ENCODE measurements around the gene GLO1. TPM values are rescaled to one million over a fixed set of nuclear protein-coding genes. Genes with fewer than 3 reads are reported as not detected.
A peak's percentile ranks its signal among the peaks of the same experiment; 100 is the strongest.
"Not testable (repeated sequence)": the region's sequence is repeated elsewhere in the genome, so short reads cannot be mapped to it uniquely, and the experiment has no call there.

Gene GLO1
- total RNA-seq, 1 donor from 2014 or later, result 106 TPM

DNA sequence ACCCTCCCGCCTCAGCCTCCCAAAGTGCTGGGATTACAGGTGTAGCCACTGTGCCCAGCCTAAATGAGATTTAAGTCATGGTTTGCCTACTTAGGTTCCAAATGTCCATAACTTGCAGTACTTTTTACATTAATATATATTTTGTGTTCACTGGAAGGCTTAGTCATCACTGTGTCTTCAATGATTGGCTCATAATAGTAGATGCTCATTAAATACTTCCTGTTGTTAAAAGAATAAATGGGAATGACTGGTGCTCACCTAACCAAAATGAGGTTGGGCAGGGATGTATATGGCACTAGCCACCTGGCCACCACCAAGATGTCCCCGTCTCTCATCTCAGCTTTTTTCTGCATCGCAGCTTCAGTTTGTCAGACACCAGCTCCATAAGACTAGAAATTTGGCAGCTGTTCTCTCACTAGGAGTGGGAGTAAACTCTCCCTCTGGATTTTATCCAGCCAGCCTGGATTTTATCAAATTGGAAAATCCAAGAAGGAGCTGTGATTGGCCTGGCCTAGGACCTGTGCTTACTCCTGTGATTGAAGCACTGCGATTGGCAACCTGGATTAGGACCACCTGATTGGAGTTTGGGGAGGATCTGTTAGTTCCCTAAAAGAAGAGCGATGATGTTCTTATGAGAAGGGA, 1.1 kb upstream of the GLO1 start:
- DNase-seq, result no peak

DNA sequence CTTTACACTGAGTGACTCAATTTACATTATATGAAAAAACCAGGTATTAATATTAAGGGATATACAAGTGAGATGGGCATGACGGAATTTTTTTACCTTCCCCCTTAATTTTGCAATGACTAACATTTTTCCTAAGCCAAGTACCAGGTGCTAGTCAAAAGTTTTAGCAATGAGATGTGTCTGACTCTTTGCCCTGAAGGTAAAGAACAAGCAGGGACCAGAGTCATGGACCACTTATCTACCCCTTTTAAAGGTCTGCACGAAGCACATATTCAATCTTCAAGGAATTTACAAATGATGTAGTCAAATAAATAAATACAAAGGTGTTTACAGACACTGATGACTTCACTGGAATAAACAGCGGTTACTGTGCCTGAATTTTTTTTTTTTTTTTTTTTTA, 1.4 kb downstream of the GLO1 start:
- no peak for DNase-seq

- not testable (repeated sequence) for DNase-seq
Observed at GRCh38 chr6:38699702-38700101, 3.2 kb downstream of the GLO1 start.

DNA sequence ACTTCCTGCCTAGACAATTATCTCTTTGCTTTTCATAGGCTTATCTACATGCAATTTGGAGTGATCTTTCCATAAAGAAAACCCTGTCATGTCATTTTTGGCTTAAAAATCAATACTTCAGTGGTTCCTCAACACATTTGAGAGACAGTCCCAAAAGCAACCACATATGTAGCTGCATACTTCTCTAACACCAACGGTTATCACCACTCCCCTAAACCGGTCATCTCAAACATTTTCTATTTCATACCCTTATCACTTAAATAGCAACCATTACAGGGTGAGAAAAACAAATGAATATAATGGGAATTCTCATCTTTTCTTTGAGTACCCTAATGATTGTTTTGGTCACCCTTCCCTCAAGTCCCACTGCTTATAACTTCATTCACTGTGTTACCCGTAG, 5.1 kb downstream of the GLO1 start:
- no peak for DNase-seq

DNA sequence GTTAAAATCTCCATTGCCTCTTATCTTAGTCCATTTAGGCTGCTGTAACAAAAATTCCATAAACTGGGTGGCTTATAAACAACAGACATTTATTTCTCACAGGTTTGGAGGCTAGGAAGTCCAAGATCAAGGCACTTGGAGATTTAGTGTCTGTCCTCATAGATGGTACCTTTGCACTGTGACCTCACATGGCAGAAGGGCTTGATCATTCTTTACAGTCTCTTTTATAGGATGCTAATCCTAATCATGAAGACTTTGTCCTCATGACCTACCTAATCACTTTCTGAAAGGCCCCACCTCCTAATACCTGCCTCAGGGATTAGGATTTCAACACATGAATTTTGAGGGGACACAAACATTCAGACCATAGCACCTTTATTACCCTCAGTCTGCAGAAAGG, 6.6 kb downstream of the GLO1 start:
- no peak for DNase-seq

DNA sequence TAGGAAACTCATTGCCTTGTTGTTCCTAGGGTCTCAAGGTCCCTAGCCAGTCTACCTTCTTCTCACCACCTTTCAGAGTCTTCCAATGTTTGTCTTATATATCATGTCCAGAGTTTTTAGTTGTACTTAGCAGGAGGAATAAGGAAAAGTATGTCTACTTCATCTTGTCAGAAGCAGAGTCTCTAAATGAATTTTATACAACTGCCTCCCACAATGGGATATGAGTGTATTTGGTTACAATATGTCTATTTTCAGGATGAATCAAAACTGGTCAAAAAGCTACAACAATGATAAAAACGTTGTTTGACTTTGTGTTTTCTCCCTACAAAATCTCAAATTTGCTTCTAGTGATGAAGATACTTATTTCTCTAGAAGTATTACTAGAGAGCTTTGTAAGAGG, 7.0 kb downstream of the GLO1 start:
- DNase-seq, result no peak

- no peak for DNase-seq
Observed at GRCh38 chr6:38695227-38695900, 7.6 kb downstream of the GLO1 start.

DNA sequence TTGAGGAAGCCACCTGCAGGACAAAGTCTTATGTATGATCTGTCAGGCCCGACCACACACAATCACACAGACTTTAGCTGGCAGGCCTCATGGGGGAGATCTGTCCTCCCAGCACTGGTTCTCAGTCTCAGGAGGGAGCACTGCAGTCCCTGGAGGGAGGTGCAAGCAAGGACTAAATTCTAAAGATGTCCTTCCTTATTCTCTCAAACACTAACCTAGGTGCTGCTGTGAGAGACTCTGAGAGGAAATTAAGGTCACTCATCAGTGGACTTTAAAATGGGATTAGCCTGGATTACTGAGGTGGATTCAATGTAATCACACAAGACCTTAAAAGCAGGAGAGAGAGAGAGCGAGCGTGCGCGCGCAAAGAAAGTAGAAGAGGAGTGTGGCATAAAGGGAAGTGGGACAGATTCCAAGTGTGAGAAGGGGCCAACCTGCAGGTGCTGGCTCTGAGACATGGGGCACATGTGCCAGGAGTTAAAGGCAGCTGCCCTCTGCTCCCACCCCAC, 14.3 kb downstream of the GLO1 start:
- no peak for DNase-seq

GRCh38 chr6:38687549-38687948, 15.4 kb downstream of the GLO1 start:
- DNase-seq, result no peak

GRCh38 chr6:38687043-38687353, 15.9 kb downstream of the GLO1 start:
- DNase-seq, result no peak

DNA sequence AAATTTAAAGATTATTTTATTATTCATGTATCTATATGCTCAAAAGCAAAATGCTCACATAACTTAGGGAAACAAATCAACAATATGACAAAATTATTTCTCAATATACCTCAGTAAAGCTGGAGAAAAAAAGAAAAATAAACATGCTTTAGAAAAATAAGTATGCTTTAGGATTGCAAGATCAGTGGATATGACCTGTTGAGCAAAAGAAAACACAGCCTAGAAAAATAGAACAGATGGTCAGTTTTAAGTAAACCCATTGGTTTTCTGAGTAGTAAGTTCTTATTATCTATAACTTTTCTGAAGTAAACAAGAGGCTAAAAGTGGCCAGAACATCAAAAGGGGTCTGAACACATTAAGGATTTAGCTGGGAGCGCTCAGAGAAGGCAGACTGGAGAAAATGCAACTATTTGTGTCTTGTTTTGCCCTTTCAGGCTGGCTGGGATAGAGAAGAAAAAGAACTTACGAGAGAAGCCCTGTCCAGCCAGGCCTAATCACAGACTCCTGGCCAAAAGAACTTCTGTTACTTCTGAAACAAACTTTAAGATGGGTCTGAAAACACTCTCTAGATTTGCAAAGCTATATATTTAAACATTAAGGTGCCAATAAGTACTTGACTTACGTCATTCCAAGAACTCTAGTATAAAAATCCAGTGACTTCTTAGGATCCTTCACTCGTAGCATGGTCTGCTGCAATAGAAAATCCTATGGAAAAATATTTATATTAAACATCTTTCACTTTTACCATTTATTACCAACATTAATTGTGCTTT, 16.5 kb downstream of the GLO1 start:
- no peak for DNase-seq

DNA sequence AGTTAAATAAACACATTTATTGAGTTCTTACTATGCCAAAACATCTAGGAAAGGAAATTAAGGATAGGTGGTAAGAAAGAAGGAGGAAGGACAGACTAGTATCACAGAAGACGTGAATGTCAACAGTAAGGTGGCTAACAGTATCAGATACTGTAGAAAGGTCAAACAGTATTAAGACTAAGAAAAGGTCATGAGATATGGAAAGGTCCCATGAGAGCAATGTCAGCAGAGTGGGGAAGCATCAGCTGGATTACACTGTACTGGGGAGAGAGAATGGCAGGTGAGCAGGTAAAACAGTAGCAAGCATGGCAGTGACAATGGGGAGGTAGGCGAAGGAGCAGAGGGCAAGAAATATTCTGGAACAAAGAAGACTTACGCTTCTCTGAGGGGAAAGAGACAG, 18.0 kb downstream of the GLO1 start:
- no peak for DNase-seq

DNA sequence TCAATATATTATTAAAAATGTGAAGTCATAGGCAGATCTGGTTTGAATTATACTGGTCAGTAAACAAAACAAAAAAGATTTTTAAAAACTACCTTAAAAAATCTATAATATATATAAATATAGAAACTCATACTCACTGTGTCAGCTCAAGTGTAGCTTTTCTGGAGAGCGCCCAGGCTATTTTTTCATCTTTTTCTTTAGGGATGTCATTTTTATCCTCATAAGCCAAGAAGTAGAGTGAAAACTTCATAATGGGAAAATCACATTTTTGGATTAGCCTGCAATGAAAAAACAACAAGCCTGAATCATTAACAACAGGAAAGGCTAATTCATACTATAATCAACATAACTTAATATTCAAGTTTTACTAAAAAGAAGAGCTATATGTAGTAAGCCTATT, 18.7 kb downstream of the GLO1 start:
- DNase-seq, result no peak

DNA sequence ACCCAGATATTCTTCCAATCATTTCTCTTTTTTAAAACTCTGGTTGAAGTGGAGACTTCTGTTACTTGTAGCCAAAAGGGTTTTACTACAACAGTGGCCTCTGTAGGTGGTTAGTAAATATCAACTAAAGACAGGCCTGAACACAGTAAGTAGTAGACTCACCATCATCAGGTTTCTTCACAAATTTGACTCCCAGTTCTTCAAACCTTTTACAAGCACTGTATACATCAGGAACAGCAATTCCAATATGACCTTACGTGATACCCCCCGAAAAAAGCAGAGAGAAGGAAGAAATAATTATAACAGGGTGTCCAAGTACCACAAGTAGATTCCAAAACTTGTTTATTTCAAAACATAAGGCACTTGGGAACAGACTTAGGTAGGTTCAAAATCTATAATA, 21.1 kb downstream of the GLO1 start:
- no peak for DNase-seq

DNA sequence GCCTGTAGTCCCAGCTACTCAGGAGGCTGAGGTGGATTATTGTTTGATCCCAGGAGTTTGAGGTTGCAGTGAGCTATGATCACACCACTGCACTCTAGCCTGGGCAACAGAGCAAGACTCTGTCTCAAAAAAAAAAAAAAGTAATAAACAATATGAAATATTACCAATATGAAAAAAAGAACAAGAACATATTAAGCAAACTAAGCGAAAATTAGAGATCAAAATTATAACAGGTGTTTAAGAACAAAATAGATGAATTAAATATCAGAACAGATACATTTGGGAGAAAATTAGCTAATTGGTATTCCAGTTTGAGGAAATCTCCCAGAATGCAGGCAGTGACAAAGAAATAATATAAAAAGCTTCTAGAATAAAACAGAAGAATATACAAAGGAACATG, 23.3 kb downstream of the GLO1 start:
- no peak for DNase-seq

GRCh38 chr6:38678178-38678760, 24.7 kb downstream of the GLO1 start:
- DNase-seq, result no peak

DNA sequence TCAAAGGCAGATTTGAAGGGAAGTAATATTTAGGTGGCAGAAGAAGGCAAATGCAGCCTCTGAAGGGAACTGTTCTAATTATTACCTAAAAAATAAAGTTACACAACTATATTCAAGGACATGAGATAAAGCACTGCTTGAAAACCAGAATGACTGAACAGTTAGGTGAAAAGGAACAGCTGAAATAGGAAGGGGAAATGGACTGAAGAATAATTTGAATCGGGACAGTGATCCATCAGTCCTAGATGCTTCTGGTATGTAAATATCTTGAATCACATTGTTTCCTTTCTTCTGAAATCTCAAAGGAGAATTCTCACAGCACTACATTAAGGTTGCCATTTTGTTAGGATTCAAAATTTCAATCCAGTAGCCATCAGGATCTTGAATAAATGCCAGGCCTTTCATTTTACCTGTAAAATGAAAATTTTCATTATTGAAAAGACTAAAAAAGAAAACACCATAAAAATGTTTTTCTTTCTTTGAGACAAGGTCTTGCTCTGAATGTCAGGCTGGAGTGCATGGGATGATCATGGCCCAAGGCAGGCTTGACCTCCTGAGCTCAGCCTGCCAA, 25.9 kb downstream of the GLO1 start:
- DNase-seq, result no peak

GRCh38 chr6:38676236-38676973, 26.5 kb downstream of the GLO1 start:
- DNase-seq, result no peak

DNA sequence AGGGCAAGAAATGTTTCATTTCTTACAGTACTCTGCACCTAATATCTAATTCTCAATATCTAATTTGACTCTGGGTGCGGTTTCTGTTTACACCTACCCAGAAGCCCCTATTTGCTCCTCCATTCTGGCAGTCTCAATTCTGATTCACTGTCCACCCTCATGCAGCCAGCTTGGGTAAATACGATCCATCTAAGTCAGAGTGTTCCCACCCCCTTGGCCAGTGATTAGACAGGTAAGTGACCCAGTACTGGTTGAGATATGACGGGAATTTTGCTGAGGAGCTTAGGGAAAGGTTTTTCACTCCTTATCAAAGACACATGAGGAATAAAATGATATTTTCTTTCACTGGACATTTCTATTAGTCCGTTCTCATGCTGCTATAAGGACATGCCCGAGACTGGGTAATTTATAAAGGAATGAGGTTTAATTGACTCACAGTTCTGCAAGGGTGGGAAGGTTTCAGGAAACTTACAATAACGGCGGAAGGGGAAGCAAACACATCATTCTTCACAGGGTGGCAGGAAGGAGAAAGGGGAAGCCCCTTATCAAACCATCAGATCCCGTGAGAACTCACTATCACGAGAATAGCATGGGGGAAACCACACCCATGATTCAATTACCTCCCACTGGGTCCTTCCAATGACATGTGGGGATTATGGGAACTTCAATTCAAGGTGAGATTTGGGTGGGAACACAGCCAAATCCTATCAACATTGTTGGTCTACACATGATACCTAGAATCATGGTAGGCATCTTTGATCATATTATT, 29.4 kb downstream of the GLO1 start:
- peak; percentile 47 for DNase-seq

DNA sequence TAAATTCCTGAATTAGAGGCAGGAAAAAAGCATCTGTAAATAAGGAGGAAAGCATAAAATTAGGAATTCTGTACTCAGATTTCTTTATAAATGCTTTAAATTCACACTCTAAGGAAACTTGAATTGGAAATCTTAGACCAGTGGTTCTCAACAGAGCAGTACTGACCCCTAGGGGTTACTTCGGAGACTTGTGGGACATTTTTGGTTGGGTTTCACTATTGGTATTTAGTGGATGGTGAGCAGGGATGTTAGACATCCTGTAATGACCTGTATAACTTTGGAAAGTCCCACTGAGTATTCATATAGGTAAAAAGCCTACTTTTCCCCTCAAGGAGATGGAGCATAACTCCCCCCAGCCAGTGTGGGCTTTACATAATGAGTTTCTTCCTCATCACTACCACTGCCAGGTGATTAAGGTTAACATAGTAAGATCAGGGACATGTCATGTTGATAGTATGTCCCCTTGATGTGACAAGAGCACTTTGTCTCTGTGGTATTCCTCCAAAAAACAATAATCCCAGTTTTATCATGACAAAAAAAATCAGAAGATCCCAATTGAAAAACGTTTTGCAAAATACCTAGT, 31.0 kb downstream of the GLO1 start:
- peak; percentile 80 for DNase-seq
